Measurements from ENCODE around the gene PCIF1. TPM values are rescaled to one million over a fixed set of nuclear protein-coding genes. Genes with fewer than 3 reads are reported as not detected.

PCIF1 gene
- 10.3 and 16.3 TPM in 2 replicates for total RNA-seq

GRCh38 chr20:45934586-45935415, at the start of gene PCIF1:
Gene PCIF1, plus strand, starts transcription at chr20:45934683. Its CDS starts 4,317 bp downstream, at chr20:45939000.

GRCh38 chr20:45887346-45887715, 47.2 kb upstream of the PCIF1 start, which contains the start of gene SPATA25:
Gene SPATA25, minus strand, starts transcription at chr20:45887622. Its CDS starts 32 bp downstream, at chr20:45887590.

GRCh38 chr20:45890985-45891983, 43.2 kb upstream of the PCIF1 start, which contains the start of the genes CTSA and NEURL2:
Gene CTSA, plus strand, starts transcription at chr20:45891335. Its CDS starts 234 bp downstream, at chr20:45891569.
Gene NEURL2, minus strand, starts transcription at chr20:45891208. Its CDS starts 217 bp downstream, at chr20:45890991.

GRCh38 chr20:45911486-45912343, 22.8 kb upstream of the PCIF1 start, which contains the start of gene PLTP:
Gene PLTP, minus strand, starts transcription at chr20:45912155. Its CDS starts 703 bp downstream, at chr20:45911452.

GRCh38 chr20:45971675-45972499, 37.4 kb downstream of the PCIF1 start, which contains the start of gene ZNF335:
Gene ZNF335, minus strand, starts transcription at chr20:45972203. Its CDS starts 793 bp downstream, at chr20:45971410.

Other genes starting within 250 kb of the PCIF1 start
- not detected in 2 replicates for gene WFDC13, start 232.6 kb upstream of the PCIF1 start, total RNA-seq
- gene WFDC10B, start 229.7 kb upstream of the PCIF1 start, total RNA-seq: not detected in 2 replicates
- not detected in 2 replicates for gene SPINT4, start 212.3 kb upstream of the PCIF1 start, total RNA-seq
- 0.33 and 0.58 TPM in 2 replicates for gene WFDC3, start 142.8 kb upstream of the PCIF1 start, total RNA-seq
- 10.6 and 17.5 TPM in 2 replicates for gene DNTTIP1, start 142.7 kb upstream of the PCIF1 start, total RNA-seq
- 3.0 and 27.8 TPM in 2 replicates for gene UBE2C, start 122.0 kb upstream of the PCIF1 start, total RNA-seq
- gene TNNC2, start 107.4 kb upstream of the PCIF1 start, total RNA-seq: 1.0 and 2.2 TPM in 2 replicates
- gene SNX21, start 100.9 kb upstream of the PCIF1 start, total RNA-seq: 153 and 201 TPM in 2 replicates
- gene ACOT8, start 77.3 kb upstream of the PCIF1 start, total RNA-seq: 42.7 and 44.1 TPM in 2 replicates
- gene ZSWIM3, start 77.1 kb upstream of the PCIF1 start, total RNA-seq: 6.8 and 9.1 TPM in 2 replicates
- gene ZSWIM1, start 53.5 kb upstream of the PCIF1 start, total RNA-seq: 3.9 and 7.3 TPM in 2 replicates
- gene SPATA25, start 47.1 kb upstream of the PCIF1 start, total RNA-seq: 1.5 and 3.5 TPM in 2 replicates
- gene NEURL2, start 43.5 kb upstream of the PCIF1 start, total RNA-seq: 6.4 and 13.9 TPM in 2 replicates
- 114 and 252 TPM in 2 replicates for gene CTSA, start 43.3 kb upstream of the PCIF1 start, total RNA-seq
- 39.0 and 162 TPM in 2 replicates for gene PLTP, start 22.5 kb upstream of the PCIF1 start, total RNA-seq
- gene ZNF335, start 37.5 kb downstream of the PCIF1 start, total RNA-seq: 15.3 and 16.2 TPM in 2 replicates
- gene MMP9, start 74.2 kb downstream of the PCIF1 start, total RNA-seq: not detected in 2 replicates
- gene SLC12A5, start 94.5 kb downstream of the PCIF1 start, total RNA-seq: 0.17 TPM in 1 of 2 replicates, not detected in the other
- 7.9 and 9.1 TPM in 2 replicates for gene NCOA5, start 155.3 kb downstream of the PCIF1 start, total RNA-seq
- 2.6 and 8.8 TPM in 2 replicates for gene CD40, start 183.6 kb downstream of the PCIF1 start, total RNA-seq